GM19240 (cell line): ENCODE measurements around the gene CA14.
A peak's percentile ranks its signal among the peaks of the same experiment; 100 is the strongest.
"Not testable (repeated sequence)": the region's sequence is repeated elsewhere in the genome, so short reads cannot be mapped to it uniquely, and the experiment has no call there.

Experiments
- DNase-seq: peaks from one replicate; pipeline ENCODE4 v3.0.0; 2011; ENCODE audit warnings: low spot score; ENCODE audit not compliant: insufficient read length

CA14 gene

GRCh38 chr1:150235852-150236613, 21.5 kb upstream of the CA14 start, which contains the start of gene ANP32E:
Gene ANP32E (minus strand): TSS chr1:150236112. CDS start chr1:150235786, 326 bp downstream.
- DNase-seq: peak; percentile 84

GRCh38 chr1:150236614-150237100, 20.9 kb upstream of the CA14 start:
- DNase-seq: no peak

DNA sequence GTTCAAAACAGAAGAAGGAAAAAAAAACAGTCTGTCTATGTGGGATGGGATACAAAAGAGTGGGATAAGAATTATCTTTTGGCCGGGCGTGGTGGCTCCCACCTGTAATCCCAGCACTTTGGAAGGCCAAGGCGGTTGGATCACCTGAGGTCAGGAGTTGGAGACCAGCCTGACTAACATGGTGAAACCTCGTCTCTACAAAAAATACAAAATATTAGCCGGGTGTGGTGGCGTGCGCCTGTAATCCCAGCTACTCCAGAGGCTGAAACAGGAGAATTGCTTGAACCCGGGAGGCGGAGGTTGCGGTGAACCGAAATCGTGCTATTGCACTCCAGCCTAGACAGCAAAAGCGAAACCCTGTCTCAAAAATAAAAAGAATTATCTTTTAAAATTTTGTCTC, 20.4 kb upstream of the CA14 start:
- DNase-seq: not testable (repeated sequence)

DNA sequence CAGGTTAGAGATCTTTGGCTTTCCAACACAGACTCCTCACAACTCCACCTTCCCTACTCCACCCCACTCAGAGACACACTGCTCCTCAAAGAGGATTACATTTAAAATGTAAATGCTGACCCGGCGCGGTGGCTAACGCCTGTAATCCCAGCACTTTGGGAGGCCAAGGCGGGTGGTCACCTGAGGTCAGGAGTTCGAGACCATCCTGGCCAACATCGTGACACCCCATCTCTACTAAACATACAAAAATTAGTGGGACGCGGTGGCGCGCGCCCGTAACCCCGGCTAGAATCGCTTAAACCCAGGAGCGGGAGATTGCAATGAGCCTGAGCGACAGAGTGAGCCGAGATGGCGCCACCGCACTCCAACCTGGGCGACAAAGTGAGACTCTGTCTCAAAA, 19.8 kb upstream of the CA14 start:
- no peak for DNase-seq

DNA sequence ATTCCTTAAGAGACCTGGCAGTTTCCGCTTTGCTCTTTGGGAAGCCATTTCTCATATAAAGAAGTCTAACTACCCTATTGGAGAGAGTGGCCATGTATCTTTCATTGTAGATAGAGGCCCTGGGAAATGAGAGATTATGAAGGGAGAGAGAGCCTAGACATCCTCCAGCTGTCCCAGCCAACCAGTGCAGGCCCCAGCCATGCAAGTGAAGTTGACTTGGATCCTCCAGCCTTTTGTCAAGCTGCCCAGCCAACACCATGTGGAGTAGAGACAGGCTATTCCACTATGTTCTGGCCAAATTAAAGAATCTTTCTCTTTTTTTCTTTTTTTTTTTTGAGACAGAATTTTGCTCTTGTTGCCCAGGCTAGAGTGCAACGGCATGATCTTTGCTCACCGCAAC, 14.6 kb upstream of the CA14 start:
- DNase-seq: no peak

DNA sequence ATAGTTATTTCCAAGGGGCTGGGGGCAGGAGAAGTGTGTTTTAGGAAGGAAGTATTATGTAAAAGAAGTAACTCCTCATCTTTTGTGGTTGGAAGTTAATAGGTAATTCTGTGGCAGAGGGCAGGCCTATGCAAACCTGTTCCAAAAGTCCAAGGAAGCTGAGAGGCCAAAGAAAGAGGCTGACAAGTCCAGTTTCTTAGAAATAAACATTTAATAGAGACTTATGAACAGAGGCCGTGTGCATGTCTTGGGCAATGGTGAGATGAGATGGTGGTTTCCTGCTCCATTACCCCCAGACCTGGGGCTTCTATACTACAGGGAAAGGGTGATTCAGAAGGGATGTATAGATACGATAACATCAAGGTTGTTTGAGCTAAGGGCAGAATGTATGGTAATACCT, 7.6 kb upstream of the CA14 start:
- DNase-seq: no peak

DNA sequence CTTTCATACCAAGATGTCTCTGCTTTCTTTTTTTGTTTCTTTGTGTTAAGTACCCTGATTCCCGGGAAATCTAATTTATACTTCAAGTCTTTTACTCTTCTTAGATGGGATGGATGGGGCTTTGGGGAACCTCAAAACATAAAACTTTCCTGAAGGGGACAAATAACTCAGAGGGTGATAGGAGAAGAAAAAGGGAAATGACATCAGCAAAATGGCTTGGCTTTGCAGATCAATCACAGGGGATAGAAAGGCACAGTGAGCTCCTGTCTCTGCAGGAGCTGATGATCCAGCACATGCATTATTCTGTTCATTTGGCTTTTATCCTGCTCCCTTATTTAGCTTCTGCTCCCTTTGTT, 1.4 kb upstream of the CA14 start:
- no peak for DNase-seq

- DNase-seq: no peak
Observed at GRCh38 chr1:150256554-150257341, 826 bp upstream of the CA14 start.

DNA sequence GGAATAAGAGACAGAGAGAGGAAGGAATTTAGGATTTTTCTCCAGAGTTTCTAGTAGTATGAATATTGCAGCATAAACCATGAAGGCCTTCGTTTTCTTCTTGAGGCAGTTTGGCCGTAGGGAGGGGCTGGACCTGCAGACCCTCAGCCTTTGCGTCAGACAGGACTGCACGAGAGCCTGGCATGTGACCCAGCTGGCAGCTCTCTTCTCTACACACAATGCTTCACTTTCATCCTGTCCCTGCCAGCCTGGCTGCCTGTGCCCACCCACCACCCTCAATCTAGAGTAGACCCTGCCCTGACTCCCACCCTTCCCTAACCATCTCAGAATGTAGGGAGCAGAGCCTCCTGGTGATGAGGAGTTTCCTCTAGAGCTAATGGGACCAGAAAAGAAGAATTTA, 1.6 kb downstream of the CA14 start:
- DNase-seq: no peak

- DNase-seq: no peak
Observed at GRCh38 chr1:150259758-150260669, 2.4 kb downstream of the CA14 start.

DNA sequence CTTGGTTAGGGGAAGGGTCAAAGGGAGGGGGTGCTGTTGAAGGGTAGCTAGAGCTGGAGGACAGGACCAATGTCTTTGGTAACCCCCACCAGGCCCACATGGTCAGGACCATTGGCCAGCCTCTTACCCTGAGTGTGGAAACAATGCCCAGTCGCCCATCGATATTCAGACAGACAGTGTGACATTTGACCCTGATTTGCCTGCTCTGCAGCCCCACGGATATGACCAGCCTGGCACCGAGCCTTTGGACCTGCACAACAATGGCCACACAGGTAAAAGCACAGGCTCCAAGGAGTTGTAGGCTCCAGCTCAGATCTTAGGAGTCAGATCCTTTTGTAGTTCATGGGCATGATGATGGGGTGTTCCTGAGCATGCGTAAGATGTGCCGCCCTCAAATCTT, 3.8 kb downstream of the CA14 start:
- DNase-seq: no peak

DNA sequence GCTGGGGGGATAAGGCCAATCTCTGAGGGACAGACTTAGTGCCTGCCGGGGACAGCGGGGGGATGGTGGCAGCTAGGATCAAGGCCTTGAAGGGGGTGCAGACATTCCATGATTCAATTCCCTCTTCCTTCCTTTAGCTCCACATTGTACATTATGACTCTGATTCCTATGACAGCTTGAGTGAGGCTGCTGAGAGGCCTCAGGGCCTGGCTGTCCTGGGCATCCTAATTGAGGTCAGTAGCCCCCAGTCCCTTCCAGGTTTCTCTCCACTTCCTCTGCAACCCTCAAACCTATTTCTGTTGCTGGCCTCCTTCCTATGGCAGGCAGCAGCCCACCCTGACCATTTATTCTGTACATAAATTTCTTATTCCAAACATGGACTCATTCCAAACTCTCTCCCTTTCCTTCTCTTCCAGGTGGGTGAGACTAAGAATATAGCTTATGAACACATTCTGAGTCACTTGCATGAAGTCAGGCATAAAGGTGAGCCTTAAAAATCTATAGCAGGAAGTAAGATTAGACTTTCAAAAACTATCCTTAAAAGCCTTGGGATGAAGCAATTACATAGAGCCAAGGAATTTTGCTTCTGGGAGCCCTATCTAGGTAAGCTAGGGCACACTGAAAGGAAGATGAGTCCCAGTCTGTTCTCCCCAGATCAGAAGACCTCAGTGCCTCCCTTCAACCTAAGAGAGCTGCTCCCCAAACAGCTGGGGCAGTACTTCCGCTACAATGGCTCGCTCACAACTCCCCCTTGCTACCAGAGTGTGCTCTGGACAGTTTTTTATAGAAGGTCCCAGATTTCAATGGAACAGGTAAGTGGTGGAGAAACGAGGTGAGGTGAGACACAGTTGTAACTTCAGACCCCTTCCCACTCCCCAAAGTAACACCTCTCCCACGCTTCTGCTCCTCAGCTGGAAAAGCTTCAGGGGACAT, 5.1 kb downstream of the CA14 start:
- DNase-seq: no peak

DNA sequence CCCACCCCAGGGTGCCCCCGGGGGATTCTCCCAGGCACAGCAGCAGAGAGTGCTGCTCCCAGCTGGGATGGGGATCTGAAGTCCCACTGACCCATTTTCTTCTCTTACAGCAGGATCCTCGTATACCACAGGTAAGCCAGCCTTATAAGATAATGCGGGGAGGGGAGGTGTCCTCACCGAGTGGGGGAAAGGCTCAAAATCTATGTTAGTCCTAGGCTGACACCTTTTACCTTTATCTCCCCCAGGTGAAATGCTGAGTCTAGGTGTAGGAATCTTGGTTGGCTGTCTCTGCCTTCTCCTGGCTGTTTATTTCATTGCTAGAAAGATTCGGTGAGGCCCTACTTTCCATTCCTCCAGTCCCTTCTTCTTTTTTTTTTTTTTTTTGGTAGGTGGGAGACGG, 6.0 kb downstream of the CA14 start:
- no peak for DNase-seq

- DNase-seq: no peak
Observed at GRCh38 chr1:150267896-150268295, 10.3 kb downstream of the CA14 start.

- no peak for DNase-seq
Observed at GRCh38 chr1:150268340-150268704, 10.7 kb downstream of the CA14 start.

DNA sequence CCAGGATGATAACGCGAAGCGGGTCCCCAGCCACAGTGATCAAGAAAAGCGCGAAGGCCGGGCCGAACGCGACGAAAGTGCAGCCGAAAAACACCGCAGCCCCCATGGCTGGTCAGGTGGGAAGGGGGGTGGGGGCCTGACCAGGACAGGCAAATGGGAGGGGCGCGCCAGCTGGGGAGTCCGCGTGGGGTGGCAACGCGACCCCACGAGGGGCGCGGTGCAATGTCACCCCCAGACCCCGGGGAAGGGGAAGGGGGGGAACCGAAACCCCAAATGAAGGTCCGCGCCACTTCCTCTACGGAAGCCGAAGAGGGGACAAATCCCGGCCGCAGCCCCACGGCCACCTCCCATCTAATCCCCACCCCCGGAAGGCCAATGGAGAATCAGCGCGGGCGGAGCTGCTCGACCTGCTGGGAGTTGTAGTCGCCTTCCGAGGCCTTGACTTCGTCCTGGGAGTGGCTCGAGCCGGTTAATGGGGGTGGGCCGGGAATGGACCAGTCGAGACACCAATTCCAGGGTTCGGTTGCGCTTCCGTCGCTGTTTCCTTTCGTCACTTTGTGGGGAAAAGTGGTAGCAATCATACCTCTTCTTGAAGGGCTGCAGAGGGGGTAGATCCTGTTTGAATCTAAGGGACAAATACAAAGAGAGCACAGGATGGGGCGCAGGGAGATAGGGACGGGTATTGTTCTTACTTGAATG, 11.3 kb downstream of the CA14 start, which contains the start of gene APH1A:
APH1A (minus strand) TSS at position 312 of the 699 bp plus-strand sequence; CDS start at position 106, 206 bp downstream.
- peak; percentile 87 for DNase-seq

DNA sequence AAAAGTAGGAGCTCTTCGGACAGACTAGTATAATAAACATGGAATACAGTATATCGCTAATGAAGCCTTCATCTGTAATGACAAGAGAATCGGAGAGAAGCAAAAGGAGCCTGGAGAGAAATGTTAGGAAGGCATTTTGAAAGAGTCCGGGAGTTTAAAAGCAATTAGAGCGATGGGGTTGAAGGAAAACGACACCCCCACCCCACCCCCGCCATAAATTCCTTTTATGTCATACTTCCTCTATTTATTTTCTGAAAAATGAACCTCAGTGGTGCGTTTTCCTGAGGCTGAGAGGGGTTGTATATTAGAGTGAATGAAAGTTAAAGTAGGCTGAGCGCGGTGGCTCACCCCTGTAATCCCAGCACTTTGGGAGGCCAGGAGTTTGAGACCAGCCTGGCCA, 11.9 kb downstream of the CA14 start:
- DNase-seq: no peak

DNA sequence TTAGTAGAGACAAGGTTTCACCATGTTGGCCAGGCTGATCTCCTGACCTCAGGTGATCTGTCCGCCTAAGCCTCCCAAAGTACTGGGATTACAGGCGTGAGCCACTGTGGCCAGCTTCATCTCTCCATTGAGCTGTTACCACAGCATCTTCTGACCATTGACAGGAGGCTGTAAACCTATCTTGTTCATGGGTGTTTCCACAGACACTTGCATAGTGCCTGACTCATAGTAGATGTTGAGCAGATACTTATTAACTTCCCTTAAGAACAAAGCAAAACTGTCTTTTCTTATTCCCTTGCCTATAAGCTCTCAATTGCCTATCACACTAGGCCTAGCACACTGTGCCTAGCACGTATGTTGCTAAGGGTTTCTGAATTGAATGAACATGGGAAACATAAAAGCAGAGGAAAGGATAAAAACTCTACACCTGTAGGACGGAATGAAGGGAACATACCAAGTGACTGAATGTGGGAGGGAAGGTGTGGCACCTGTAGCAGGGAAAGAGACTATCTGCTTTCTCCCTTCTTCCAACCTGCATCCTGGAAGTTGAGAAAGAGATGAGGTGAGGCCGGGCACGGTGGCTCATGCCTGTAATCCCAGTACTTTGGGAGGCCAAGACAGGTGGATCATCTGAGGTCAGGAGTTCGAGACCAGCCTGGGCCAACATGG, 13.9 kb downstream of the CA14 start:
- no peak for DNase-seq

GRCh38 chr1:150273311-150273710, 15.7 kb downstream of the CA14 start:
- DNase-seq: no peak
